Measurements from ENCODE around the gene COIL.

COIL gene

GRCh38 chr17:56914581-56915273, 46.1 kb downstream of the COIL start:
- H3K4me1 ChIP-seq (ENCODE audit: control insufficient read depth, low read depth, low read length) = no peaks in the 10 kb centered on the region
- peak overlapping the region; percentile 78 for H3K9ac ChIP-seq (ENCODE audit: low read length)
- no peak overlapping the region for H4K8ac ChIP-seq (ENCODE audit: low read depth, low read length)
- H3K27me3 ChIP-seq (ENCODE audit: insufficient read depth, low read length, poor library complexity) = peaks cover 4% of the 10 kb centered on the region
- no peak overlapping the region for H2BK15ac ChIP-seq (replicated peaks; ENCODE audit: low read depth)
- H3K79me1 ChIP-seq (ENCODE audit: low read length) = no peaks in the 10 kb centered on the region
- no peak overlapping the region for H3K18ac ChIP-seq (ENCODE audit: low read length)
- H2AK5ac ChIP-seq (ENCODE audit: low read length) = no peak overlapping the region
- no peak overlapping the region for H3K27ac ChIP-seq (ENCODE audit: low read depth, low read length)
- no peak overlapping the region for H2BK5ac ChIP-seq (ENCODE audit: low read length)
- no peaks in the 10 kb centered on the region for H3K79me2 ChIP-seq (ENCODE audit: control insufficient read depth, insufficient read depth, low read length)
- H3K4ac ChIP-seq (ENCODE audit: low read depth, low read length) = no peak overlapping the region
- DNase-seq = no peak
- H3K4me3 ChIP-seq (ENCODE audit: low read length) = peak overlapping the region; percentile 11
- H2BK120ac ChIP-seq (ENCODE audit: low read depth, low read length) = no peak overlapping the region
- no peak overlapping the region for H3K23ac ChIP-seq (ENCODE audit: low read length)
- H3K36me3 ChIP-seq (ENCODE audit: control insufficient read depth, insufficient read depth, low read length) = no peaks in the 10 kb centered on the region
- peak overlapping the region; percentile 9 for H3K4me2 ChIP-seq (ENCODE audit: low read length)
- WGBS (ENCODE audit: extremely low coverage, insufficient coverage, low lambda C conversion rate) = no CpG with 5 or more reads among the region's 14 CpGs
- peak overlapping the region; percentile 4 for H3K56ac ChIP-seq (ENCODE audit: low read length)
- H4K5ac ChIP-seq (ENCODE audit: low read length) = no peak overlapping the region

DNA sequence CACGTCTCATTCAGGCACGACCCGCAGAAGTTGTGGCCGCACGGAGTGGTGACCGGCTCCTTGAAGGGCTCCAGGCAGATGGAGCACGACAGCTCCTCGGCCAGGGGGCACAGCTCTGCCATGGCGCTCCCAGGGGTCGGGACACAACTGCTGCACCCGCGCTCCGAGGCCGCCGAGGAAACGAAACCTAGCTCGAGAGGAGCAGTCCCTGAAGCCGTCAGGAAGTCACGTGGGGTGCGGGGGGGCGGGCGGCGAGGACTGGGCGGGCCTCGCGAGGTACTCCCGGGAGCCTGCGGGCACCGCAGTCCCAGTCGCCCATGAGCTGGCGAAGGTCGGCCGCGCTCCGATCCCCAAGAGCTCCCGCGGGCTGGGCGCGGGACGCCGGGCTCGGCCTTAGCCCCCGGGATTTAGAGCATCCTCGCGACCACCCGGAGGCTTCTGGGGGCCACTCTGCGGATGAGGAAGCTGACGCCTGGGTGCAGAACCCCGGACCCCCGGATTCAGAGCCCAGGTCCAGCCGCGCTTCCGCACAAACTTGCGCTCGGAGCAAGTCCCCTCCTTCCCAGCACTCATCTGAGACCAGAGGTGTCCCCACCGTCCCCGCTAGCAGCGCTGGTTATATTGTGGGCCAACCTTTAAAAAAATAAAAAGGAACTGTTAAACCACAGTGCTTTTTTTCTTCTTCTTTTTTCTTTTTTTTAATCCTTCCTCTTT, 46.8 kb downstream of the COIL start, which contains the start of gene TRIM25:
TSS of gene TRIM25 (minus strand) at position 183 of the 714 bp plus-strand sequence. CDS start at position 122, 61 bp downstream.
- DNase-seq = peak; percentile 90
- peak within 1 kb of the TSS; percentile 57 for H3K4me3 ChIP-seq (ENCODE audit: low read length)
- peak within 1 kb of the TSS; percentile 39 for H3K4ac ChIP-seq (ENCODE audit: low read depth, low read length)
- no peak within 1 kb of the TSS for H3K23ac ChIP-seq (ENCODE audit: low read length)
- no peaks in the 10 kb centered on the region for H3K79me1 ChIP-seq (ENCODE audit: low read length)
- peak within 1 kb of the TSS; percentile 79 for H3K9ac ChIP-seq (ENCODE audit: low read length)
- H3K79me2 ChIP-seq (ENCODE audit: control insufficient read depth, insufficient read depth, low read length) = no peaks in the 10 kb centered on the region
- H2BK120ac ChIP-seq (ENCODE audit: low read depth, low read length) = no peak within 1 kb of the TSS
- H2BK15ac ChIP-seq (replicated peaks; ENCODE audit: low read depth) = no peak within 1 kb of the TSS
- no peak within 1 kb of the TSS for H2AK5ac ChIP-seq (ENCODE audit: low read length)
- peaks cover 4% of the 10 kb centered on the region for H3K27me3 ChIP-seq (ENCODE audit: insufficient read depth, low read length, poor library complexity)
- no peak within 1 kb of the TSS for H4K8ac ChIP-seq (ENCODE audit: low read depth, low read length)
- peak within 1 kb of the TSS; percentile 92 for H3K56ac ChIP-seq (ENCODE audit: low read length)
- no CpG with 5 or more reads among the region's 58 CpGs for WGBS (ENCODE audit: extremely low coverage, insufficient coverage, low lambda C conversion rate)
- no peak within 1 kb of the TSS for H4K5ac ChIP-seq (ENCODE audit: low read length)
- H3K18ac ChIP-seq (ENCODE audit: low read length) = peak within 1 kb of the TSS; percentile 72
- H3K4me2 ChIP-seq (ENCODE audit: low read length) = peak within 1 kb of the TSS; percentile 78
- H3K27ac ChIP-seq (ENCODE audit: low read depth, low read length) = no peak within 1 kb of the TSS
- H3K36me3 ChIP-seq (ENCODE audit: control insufficient read depth, insufficient read depth, low read length) = no peaks in the 10 kb centered on the region
- H2BK5ac ChIP-seq (ENCODE audit: low read length) = no peak within 1 kb of the TSS
- no peaks in the 10 kb centered on the region for H3K4me1 ChIP-seq (ENCODE audit: control insufficient read depth, low read depth, low read length)

GRCh38 chr17:56913353-56913866, 47.4 kb downstream of the COIL start:
- no peaks in the 10 kb centered on the region for H3K79me2 ChIP-seq (ENCODE audit: control insufficient read depth, insufficient read depth, low read length)
- H3K4ac ChIP-seq (ENCODE audit: low read depth, low read length) = no peak overlapping the region
- peak overlapping the region; percentile 78 for H3K4me2 ChIP-seq (ENCODE audit: low read length)
- no peaks in the 10 kb centered on the region for H3K4me1 ChIP-seq (ENCODE audit: control insufficient read depth, low read depth, low read length)
- no peaks in the 10 kb centered on the region for H3K36me3 ChIP-seq (ENCODE audit: control insufficient read depth, insufficient read depth, low read length)
- no peak overlapping the region for H2BK120ac ChIP-seq (ENCODE audit: low read depth, low read length)
- peak overlapping the region; percentile 51 for H3K4me3 ChIP-seq (ENCODE audit: low read length)
- no peak overlapping the region for H4K5ac ChIP-seq (ENCODE audit: low read length)
- H3K79me1 ChIP-seq (ENCODE audit: low read length) = no peaks in the 10 kb centered on the region
- DNase-seq = peak; percentile 35
- peaks cover 4% of the 10 kb centered on the region for H3K27me3 ChIP-seq (ENCODE audit: insufficient read depth, low read length, poor library complexity)
- peak overlapping the region; percentile 79 for H3K9ac ChIP-seq (ENCODE audit: low read length)
- H3K18ac ChIP-seq (ENCODE audit: low read length) = no peak overlapping the region
- no peak overlapping the region for H2BK5ac ChIP-seq (ENCODE audit: low read length)
- H3K27ac ChIP-seq (ENCODE audit: low read depth, low read length) = no peak overlapping the region
- H2BK15ac ChIP-seq (replicated peaks; ENCODE audit: low read depth) = no peak overlapping the region
- peak overlapping the region; percentile 92 for H3K56ac ChIP-seq (ENCODE audit: low read length)
- no peak overlapping the region for H4K8ac ChIP-seq (ENCODE audit: low read depth, low read length)
- H2AK5ac ChIP-seq (ENCODE audit: low read length) = no peak overlapping the region
- WGBS (ENCODE audit: extremely low coverage, insufficient coverage, low lambda C conversion rate) = no CpG with 5 or more reads among the region's 44 CpGs
- H3K23ac ChIP-seq (ENCODE audit: low read length) = no peak overlapping the region

GRCh38 chr17:56913000-56913311, 47.9 kb downstream of the COIL start:
- no CpG with 5 or more reads among the region's 7 CpGs for WGBS (ENCODE audit: extremely low coverage, insufficient coverage, low lambda C conversion rate)

DNA sequence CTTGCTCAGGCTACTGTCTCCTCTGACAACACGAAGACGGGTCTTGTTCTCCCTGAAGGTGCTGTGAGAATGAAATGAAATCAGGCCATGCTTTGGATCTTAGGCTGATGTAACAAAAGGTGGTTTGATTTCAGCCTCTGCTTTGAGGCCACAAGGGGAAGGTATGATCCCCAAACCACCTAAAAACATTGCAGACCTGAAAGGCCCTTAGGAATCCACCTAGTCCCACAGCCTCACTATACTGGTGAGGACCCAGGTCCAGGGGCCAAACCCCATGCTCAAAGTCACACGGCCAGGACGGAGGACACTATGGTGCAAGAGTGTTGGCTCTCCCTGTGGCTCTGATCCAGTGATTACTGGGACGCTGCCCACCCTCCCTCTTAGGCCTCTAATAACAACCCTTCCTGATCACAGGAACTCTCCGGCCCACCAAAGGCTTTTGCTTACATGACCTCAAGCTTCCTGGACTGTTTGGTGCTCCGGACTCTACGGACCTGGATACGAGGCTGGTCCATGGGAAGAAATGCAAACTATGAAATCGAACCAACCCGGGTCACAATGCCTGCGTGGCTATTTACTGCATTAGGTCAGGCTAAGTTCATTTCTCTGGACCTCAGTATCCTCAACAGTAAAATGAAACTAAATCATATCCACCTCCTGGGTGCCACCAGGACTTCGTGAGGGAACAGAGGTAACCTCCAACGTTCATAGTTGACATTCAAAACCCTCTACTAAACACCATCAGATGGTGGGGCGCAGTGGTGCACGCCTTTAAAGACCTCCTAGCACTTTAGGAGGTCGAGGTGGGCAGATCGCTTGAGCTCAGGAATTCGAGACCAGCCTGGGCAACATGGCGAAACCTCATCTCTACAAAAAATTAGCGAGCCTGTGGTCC, 48.5 kb downstream of the COIL start:
- DNase-seq = no peak
- Histone ChIP-seq H3K56ac (ENCODE audit: low read length) (no peak overlapping the region), H3K79me2 (ENCODE audit: control insufficient read depth, insufficient read depth, low read length) (no peaks in the 10 kb centered on the region), H3K79me1 (ENCODE audit: low read length) (no peaks in the 10 kb centered on the region), H3K23ac (ENCODE audit: low read length) (no peak overlapping the region), H3K27ac (ENCODE audit: low read depth, low read length) (no peak overlapping the region), H3K36me3 (ENCODE audit: control insufficient read depth, insufficient read depth, low read length) (no peaks in the 10 kb centered on the region), H3K18ac (ENCODE audit: low read length) (no peak overlapping the region), H3K4me3 (ENCODE audit: low read length) (no peak overlapping the region), H2BK120ac (ENCODE audit: low read depth, low read length) (no peak overlapping the region), H3K9ac (ENCODE audit: low read length) (no peak overlapping the region), H4K8ac (ENCODE audit: low read depth, low read length) (no peak overlapping the region), H2BK5ac (ENCODE audit: low read length) (no peak overlapping the region), H2AK5ac (ENCODE audit: low read length) (no peak overlapping the region), H3K4me2 (ENCODE audit: low read length) (no peak overlapping the region), H3K4me1 (ENCODE audit: control insufficient read depth, low read depth, low read length) (no peaks in the 10 kb centered on the region), H2BK15ac (replicated peaks; ENCODE audit: low read depth) (no peak overlapping the region), H4K5ac (ENCODE audit: low read length) (no peak overlapping the region), H3K27me3 (ENCODE audit: insufficient read depth, low read length, poor library complexity) (peaks cover 4% of the 10 kb centered on the region), H3K4ac (ENCODE audit: low read depth, low read length) (no peak overlapping the region)
- no CpG with 5 or more reads among the region's 21 CpGs for WGBS (ENCODE audit: extremely low coverage, insufficient coverage, low lambda C conversion rate)

More at GRCh38 chr17:56913000-56913311, 47.9 kb downstream of the COIL start:
- no peak for DNase-seq
- no peaks in the 10 kb centered on the region for H3K79me1 ChIP-seq (ENCODE audit: low read length)
- H3K18ac ChIP-seq (ENCODE audit: low read length) = no peak overlapping the region
- no peak overlapping the region for H3K27ac ChIP-seq (ENCODE audit: low read depth, low read length)
- H3K23ac ChIP-seq (ENCODE audit: low read length) = no peak overlapping the region
- no peak overlapping the region for H3K56ac ChIP-seq (ENCODE audit: low read length)
- no peak overlapping the region for H3K4me2 ChIP-seq (ENCODE audit: low read length)
- no peak overlapping the region for H3K4me3 ChIP-seq (ENCODE audit: low read length)
- no peak overlapping the region for H2BK5ac ChIP-seq (ENCODE audit: low read length)
- no peaks in the 10 kb centered on the region for H3K79me2 ChIP-seq (ENCODE audit: control insufficient read depth, insufficient read depth, low read length)
- H4K8ac ChIP-seq (ENCODE audit: low read depth, low read length) = no peak overlapping the region
- H3K4ac ChIP-seq (ENCODE audit: low read depth, low read length) = no peak overlapping the region
- H2BK15ac ChIP-seq (replicated peaks; ENCODE audit: low read depth) = no peak overlapping the region
- no peaks in the 10 kb centered on the region for H3K4me1 ChIP-seq (ENCODE audit: control insufficient read depth, low read depth, low read length)
- H2AK5ac ChIP-seq (ENCODE audit: low read length) = no peak overlapping the region
- H3K27me3 ChIP-seq (ENCODE audit: insufficient read depth, low read length, poor library complexity) = peaks cover 4% of the 10 kb centered on the region
- H4K5ac ChIP-seq (ENCODE audit: low read length) = no peak overlapping the region
- no peak overlapping the region for H3K9ac ChIP-seq (ENCODE audit: low read length)
- no peaks in the 10 kb centered on the region for H3K36me3 ChIP-seq (ENCODE audit: control insufficient read depth, insufficient read depth, low read length)
- H2BK120ac ChIP-seq (ENCODE audit: low read depth, low read length) = no peak overlapping the region

Measured in mesendoderm (in vitro differentiated cells).